Stimulated activated CD8-positive, alpha-beta memory T cell treated with anti-CD3 and anti-CD28 coated beads, Interleukin-7, amount 100 ng/mL, for 4 hours (primary cell): Measurements from ENCODE around the gene SDF2L1.
"Not testable (repeated sequence)": the region's sequence is repeated elsewhere in the genome, so short reads cannot be mapped to it uniquely, and the experiment has no call there.

Experiments
- DNase-seq, 2 donors: peaks; one replicate each; pipeline ENCODE4 v3.0.0-alpha.2; 2020; ENCODE audit warnings: low read depth in 2 of 2

The SDF2L1 gene

GRCh38 chr22:21661991-21662390 is 19.9 kb downstream of the SDF2L1 start:
- DNase-seq = no peak

GRCh38 chr22:21663738-21664137 is 21.6 kb downstream of the SDF2L1 start:
- DNase-seq = no peak

DNA sequence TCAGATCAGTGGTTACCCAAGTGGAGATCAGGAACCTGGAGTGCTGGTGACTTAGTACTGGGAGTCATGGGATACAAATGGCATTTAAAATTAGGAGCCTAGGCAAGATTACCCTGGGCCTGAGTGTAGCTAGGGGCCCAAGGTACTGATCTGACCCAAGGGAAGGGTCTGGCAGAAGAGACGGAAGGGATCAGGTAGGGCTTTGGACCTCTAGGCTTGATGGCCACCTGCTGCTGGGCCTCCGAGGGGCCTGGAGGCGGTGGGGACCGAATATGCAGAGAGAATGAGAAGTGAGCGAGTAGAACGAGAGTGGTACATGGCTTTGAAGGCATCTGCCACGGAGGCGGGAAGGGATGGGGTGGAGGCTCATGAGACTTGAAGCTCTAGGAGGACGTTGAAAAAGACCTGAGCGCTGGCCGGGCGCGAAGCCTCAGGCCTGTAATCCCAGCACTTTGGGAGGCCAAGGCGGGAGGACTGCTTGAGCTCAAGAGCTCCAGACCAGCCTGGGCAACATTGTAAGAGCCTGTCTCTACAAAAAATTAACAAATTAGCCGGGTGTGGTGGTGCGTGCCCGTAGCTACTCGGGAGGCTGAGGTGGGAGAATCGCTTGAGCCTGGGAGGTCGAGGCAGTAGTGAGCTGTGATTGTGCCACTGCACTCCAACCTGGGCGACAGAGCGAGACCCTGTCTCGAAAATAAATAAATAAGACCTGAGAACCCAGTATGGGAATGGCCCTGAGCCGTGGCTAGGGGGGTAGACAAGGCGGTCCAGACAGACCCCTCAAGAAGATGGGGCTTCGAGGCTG is 23.1 kb downstream of the SDF2L1 start:
- DNase-seq = no peak

GRCh38 chr22:21666786-21667185 is 24.7 kb downstream of the SDF2L1 start:
- no peak for DNase-seq

DNA sequence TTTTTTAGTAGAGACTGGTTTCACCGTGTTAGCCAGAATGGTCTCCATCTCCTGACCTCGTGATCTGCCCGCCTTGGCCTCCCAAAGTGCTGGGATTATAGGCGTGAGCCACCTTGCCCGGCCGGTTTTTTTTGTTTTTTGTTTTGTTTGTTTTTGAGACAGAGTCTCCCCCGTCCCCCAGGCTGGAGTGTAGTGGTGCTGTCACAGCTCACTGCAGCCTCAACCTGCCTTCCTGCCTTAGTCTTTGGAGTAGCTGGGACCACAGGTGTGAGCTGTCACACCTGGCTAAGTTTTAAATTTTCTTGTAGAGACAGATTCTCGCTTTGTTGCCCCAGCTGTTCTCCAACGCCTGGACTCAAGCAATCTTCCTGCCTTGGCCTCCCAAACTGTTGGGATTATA is 26.9 kb downstream of the SDF2L1 start:
- no peak for DNase-seq

DNA sequence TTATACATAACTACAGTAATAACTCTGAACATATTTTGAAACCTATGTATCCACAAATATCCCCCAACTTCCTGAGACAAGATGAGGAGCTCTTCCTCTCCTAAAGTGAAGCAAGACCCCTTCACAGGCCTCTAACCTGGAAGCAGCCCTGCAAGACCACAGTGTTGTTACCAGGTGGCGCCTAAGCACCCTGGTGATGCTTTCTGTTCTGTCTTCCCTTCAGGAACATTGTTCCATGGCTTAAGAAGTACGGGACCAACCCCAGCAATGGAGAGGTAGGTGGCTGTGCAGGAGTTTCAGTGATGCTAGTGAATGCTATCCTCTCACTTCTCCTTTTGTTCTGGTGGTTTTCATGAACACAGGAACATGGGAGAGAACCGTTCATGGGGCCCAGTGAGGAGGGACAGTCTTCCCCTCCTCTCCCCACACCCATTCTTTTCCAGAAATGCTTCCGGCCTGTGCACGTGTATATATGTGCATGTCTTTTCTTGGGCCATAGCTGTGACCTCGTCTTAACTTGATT is 30.1 kb downstream of the SDF2L1 start:
- no peak for DNase-seq

GRCh38 chr22:21673534-21674321 is 31.6 kb downstream of the SDF2L1 start:
- DNase-seq = no peak

DNA sequence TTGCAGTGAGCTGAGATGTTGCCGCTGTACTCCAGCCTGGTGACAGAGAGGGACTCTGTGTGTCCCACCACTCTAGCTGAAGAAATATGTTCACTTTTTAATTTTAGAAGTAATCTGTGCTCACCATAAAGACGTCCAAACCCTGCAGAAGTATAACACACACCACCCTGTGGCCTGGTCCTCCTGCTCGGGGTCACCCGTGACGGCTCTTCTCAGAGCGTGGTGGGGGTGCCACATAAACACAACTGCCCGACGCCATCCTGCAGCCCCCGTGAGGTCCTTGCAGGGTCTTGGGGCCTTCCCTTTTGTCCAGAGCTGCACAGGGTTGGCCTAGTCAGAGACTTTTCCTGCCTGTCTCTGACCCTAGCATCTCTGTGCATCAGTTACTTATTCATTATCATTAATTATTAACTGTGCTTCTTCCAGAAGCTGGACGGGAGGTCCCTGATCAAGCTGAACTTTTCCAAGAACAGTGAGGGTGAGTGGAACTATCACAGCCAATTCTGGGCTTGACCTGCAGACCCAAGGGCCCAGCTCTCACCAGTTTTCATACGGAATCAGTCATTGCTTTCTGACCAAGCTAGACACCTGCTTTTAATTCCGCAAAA is 32.6 kb downstream of the SDF2L1 start:
- no peak for DNase-seq

GRCh38 chr22:21677606-21678443 is 35.7 kb downstream of the SDF2L1 start:
- no peak for DNase-seq

- not testable (repeated sequence) for DNase-seq
Observed at GRCh38 chr22:21678842-21679241, 36.7 kb downstream of the SDF2L1 start.

GRCh38 chr22:21679383-21679782 is 37.3 kb downstream of the SDF2L1 start:
- no peak for DNase-seq

DNA sequence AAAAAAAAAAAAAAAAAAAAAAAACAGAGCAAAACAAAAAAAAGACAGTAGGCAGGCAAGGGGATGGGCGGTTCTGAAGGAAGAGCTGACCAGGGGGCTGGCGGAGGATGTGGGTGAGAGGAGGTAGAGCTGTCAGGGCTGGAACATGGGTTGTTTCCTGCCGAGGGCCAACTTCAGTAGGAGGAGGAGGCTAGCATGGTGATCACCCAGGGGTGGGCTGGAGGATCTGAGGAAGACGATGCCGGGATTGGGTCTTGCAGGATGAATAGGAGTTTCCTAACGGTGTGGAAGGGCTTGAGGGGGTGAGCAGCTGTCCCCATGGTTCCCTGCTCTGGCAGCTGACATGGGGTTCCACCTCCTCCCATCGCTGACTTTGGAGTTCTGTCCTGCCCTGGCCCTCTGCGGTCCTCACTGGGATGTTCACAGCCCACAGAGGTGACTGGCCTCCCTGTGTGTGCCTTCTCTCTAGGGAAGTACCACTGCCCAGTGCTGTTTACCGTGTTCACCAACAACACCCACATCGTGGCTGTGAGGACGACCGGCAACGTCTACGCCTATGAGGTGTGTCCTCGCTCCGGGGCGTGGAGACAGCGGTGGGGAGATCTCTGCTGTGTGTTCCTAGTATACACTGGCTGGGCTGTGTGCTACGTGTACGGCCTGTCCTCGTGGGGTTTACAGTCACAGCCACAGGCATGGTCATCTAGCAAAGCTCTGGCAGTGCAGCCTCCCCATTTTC is 38.9 kb downstream of the SDF2L1 start:
- DNase-seq = no peak

GRCh38 chr22:21681566-21682370 is 39.7 kb downstream of the SDF2L1 start:
- no peak for DNase-seq

GRCh38 chr22:21682385-21683175 is 40.5 kb downstream of the SDF2L1 start:
- no peak for DNase-seq

GRCh38 chr22:21683401-21683811 is 41.3 kb downstream of the SDF2L1 start:
- no peak for DNase-seq

DNA sequence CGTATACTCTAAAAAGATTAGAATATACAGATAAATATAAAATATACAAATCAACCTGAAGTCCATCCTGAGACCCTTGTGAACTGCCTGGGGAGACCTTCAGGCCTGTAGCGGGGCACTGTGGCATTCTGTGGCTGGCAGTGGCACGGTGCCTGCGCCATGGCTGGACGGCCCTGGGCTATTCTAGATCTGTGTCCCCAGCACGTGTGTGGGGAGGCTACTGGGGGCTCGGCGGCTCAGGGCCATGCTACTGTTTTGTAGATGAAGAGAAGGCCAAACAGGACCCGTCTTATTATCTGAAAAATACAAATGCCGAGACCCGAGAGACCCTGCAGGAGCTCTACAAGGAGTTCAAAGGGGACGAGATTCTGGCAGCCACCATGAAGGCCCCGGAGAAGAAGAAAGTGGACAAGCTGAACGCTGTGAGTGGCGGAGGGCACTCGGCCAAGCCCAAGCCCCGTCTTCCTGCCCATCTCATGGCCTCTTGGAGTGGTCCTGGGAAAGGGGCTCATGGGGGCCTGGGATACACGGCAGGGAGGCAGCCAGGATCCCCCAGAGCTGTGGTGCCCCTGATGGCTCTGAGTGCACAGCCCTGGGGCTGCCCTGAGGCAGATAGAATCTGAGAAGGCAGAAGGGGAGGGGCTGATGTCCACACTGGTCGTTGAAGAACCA is 42.5 kb downstream of the SDF2L1 start:
- DNase-seq = no peak

DNA sequence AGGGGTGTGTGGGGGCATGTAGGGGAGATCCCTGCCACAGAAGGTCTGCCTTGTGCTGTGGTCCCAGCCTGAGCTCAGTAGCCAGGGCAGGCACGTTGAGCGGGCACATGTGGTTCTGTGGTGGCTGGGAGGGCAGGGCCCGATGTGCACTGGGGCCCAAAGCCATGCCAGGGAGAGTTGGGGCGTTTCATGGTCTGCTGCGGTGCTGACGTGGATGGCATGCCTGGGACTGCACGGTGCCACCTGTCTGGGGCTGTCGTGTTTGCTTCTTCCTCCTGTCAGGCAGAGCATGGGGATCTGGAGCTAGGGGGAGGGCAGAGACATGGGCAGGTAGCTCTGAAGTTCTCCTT is 43.0 kb downstream of the SDF2L1 start:
- DNase-seq = no peak

DNA sequence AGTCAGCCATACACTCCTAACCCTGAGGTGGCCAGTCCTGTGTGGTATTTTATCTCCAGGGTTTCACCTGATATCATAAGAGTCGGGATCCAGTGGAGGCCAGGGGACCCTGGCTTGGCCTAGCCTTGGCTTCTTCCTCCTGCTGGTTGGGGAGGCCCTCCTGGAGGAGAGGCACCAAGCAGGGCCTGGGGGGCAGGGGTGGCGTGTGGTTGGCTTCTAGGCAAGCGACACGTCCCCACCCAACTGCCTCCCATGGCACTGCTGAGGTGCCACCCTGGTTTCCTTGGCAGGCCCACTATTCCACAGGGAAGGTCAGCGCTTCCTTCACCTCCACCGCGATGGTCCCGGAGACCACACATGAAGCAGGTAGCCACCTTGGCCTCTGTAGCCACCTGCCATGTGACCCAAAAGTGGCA is 44.1 kb downstream of the SDF2L1 start:
- DNase-seq = no peak
